ENCODE data around the gene CTNND1.
A peak's percentile ranks its signal among the peaks of the same experiment; 100 is the strongest.

The CTNND1 gene

DNA sequence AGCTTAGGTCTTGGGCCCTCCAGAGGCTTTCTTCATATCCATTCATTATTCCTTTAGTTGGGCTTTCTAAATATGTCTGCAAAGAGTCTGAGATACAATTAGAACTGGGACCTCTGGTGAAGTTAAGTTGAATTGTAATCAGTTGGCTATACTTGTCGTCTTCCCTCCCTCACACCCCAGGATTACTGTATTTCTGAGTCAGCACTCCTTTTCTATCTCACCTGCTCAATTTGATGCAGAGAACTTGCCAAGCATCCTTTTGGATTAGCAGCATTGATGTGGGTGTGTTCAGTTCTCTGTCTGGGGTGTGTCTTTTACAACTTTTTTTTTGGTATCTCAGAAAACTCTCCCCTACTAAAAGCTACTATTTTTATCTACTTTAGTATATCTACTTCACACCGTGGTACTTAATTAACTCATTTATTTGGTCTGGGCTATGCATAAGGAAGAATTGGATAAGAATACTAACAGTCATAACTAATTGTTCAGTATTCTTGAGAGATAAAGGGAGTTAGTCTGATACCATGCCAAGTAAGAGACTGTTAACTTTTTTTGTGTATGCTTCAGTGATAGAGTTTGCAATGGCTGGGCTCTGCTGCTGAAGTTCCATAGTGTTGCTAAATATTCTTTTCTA lies 15.1 kb downstream of the CTNND1 start:
- Histone ChIP-seq H3K27ac (ENCODE audit: extremely low read depth, low read depth, low read length) (no peak overlapping the region; the same call in 1 of the 2 replicates), H3K9me3 (ENCODE audit: control insufficient read depth, insufficient read depth, low read depth, low read length) (no peaks in the 10 kb centered on the region), H3K4me3 (ENCODE audit: low read depth, low read length) (no peak overlapping the region), H3K36me3 (ENCODE audit: control insufficient read depth in 2 of 2, insufficient read depth in 1 of 2, low read length in 2 of 2) (no peaks in the 10 kb centered on the region), H3K4me1 (ENCODE audit: control insufficient read depth, insufficient read depth, low read length) (peaks cover 16% of the 10 kb centered on the region)
- POLR2A ChIA-PET, result interaction anchor here (0.7 to 1.1 kb wide), 3 partner anchors 12 to 36 kb away, joined by 3 to 5 read pairs (median 4); partner anchors contain the start of genes CTNND1 and SELENOH
- CTCF ChIA-PET, result interaction anchor here (1.5 kb wide), 1 partner anchor 24 kb away, joined by 7 read pairs; no protein-coding TSS in a partner anchor
- TF ChIP-seq, protein P1, sequence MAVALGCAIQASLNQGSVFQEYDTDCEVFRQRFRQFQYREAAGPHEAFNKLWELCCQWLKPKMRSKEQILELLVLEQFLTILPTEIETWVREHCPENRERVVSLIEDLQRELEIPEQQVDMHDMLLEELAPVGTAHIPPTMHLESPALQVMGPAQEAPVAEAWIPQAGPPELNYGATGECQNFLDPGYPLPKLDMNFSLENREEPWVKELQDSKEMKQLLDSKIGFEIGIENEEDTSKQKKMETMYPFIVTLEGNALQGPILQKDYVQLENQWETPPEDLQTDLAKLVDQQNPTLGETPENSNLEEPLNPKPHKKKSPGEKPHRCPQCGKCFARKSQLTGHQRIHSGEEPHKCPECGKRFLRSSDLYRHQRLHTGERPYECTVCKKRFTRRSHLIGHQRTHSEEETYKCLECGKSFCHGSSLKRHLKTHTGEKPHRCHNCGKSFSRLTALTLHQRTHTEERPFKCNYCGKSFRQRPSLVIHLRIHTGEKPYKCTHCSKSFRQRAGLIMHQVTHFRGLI (tag by site-specific recombination; IDR thresholded peaks at IDR 0.05), result 0 out of 2 replicates have a peak, but pooled peaks have one; percentile 2
- TF ChIP-seq, protein P2, sequence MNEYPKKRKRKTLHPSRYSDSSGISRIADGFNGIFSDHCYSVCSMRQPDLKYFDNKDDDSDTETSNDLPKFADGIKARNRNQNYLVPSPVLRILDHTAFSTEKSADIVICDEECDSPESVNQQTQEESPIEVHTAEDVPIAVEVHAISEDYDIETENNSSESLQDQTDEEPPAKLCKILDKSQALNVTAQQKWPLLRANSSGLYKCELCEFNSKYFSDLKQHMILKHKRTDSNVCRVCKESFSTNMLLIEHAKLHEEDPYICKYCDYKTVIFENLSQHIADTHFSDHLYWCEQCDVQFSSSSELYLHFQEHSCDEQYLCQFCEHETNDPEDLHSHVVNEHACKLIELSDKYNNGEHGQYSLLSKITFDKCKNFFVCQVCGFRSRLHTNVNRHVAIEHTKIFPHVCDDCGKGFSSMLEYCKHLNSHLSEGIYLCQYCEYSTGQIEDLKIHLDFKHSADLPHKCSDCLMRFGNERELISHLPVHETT (tag by site-specific recombination; IDR thresholded peaks at IDR 0.05), result no peak

DNA sequence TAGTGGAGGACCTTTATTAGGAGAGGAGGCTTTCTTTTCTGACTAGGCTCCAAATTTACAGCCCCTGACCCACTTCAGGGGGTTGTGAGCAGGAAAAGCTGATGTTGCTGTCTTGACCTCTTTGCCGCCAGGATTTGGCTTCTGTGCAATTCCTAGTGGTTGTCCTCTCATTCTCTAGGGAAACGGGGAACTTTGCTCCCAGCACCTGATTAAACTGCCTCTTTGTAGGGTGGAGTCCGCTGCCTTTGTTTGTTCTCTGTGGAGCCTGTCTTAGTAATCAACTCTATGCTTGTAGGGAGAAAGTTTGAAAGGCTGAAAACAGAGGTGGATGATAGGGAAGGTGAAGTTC lies 16.3 kb downstream of the CTNND1 start:
- no peak overlapping the region; the same call in 1 of the 2 replicates for H3K4me3 ChIP-seq (ENCODE audit: low read depth, low read length)
- CTCF ChIA-PET, result interaction anchor here (1.4 kb wide), 1 partner anchor 23 kb away, joined by 14 read pairs; no protein-coding TSS in a partner anchor
- POLR2A ChIA-PET, result interaction anchor here (0.8 to 2.1 kb wide), 10 partner anchors 11 to 137 kb away, joined by 3 to 50 read pairs (median 6); partner anchors contain the start of genes BTBD18, CTNND1, MED19 and SELENOH
- peaks cover 12% of the 10 kb centered on the region; the same call in 1 of the 2 replicates for H3K4me1 ChIP-seq (ENCODE audit: control insufficient read depth, insufficient read depth, low read length)
- peak overlapping the region; percentile 50 for H3K27ac ChIP-seq (ENCODE audit: extremely low read depth, low read depth, low read length)
- H3K36me3 ChIP-seq (ENCODE audit: control insufficient read depth in 2 of 2, insufficient read depth in 1 of 2, low read length in 2 of 2), result no peaks in the 10 kb centered on the region
- no peaks in the 10 kb centered on the region for H3K9me3 ChIP-seq (ENCODE audit: control insufficient read depth, insufficient read depth, low read depth, low read length)
- peak; percentile 30; the same call in 1 of the 2 replicates for TF ChIP-seq KLF1 (tag by site-specific recombination; IDR thresholded peaks at IDR 0.05)
- peak; percentile 95 for TF ChIP-seq ZNF10 (tag by site-specific recombination; IDR thresholded peaks at IDR 0.05)
- TF ChIP-seq ZNF514 (tag by site-specific recombination; IDR thresholded peaks at IDR 0.05), result no peak

DNA sequence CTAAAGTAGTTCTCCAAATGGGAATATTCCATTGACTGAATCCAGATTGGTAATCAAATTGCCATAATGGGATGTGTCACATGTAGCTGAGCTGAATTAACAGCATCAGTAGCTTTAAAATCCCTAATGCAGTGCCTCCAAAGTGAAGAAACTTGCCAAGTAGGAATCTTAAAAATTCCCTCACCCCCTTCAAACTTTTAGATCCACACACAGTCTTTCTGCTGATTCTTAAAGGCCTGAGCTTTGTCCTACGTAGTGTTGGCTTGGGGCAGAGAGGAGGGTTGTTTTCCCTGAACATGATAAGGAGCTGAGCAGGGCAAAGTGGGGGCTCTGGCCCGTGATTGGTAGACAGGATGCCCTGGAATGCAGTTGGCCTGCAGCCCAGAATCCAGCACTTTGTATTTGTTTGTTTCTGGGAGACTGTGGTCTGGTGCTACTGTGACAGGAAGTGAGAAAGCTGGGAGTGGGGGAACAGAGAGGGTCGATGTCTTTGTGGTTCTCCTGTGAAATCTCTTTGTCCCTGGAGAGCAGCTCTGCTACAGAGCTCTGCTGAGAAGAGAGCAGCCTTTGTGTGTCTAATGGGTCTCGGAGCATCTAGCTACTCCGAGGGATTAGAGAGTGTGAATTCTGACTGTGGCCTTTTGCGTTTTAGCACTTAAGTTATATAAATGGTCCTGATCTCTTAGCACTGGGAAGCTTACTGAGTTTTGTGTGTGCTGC lies 16.9 kb downstream of the CTNND1 start:
- peak overlapping the region; percentile 50 for H3K27ac ChIP-seq (ENCODE audit: extremely low read depth, low read depth, low read length)
- H3K36me3 ChIP-seq (ENCODE audit: control insufficient read depth in 2 of 2, insufficient read depth in 1 of 2, low read length in 2 of 2), result no peaks in the 10 kb centered on the region
- POLR2A ChIA-PET, result interaction anchor here (0.8 to 2.1 kb wide), 10 partner anchors 10 to 138 kb away, joined by 3 to 50 read pairs (median 6); partner anchors contain the start of genes BTBD18, CTNND1, MED19 and SELENOH
- H3K9me3 ChIP-seq (ENCODE audit: control insufficient read depth, insufficient read depth, low read depth, low read length), result no peaks in the 10 kb centered on the region
- CTCF ChIA-PET, result interaction anchor here (0.7 to 1.4 kb wide), 6 partner anchors 13 to 542 kb away, joined by 3 to 14 read pairs (median 4); partner anchors contain the start of genes BTBD18 and CTNND1
- H3K4me1 ChIP-seq (ENCODE audit: control insufficient read depth, insufficient read depth, low read length), result peaks cover 12% of the 10 kb centered on the region; the same call in 1 of the 2 replicates
- peak overlapping the region; percentile 18 for H3K4me3 ChIP-seq (ENCODE audit: low read depth, low read length)
- TF ChIP-seq, protein P3, sequence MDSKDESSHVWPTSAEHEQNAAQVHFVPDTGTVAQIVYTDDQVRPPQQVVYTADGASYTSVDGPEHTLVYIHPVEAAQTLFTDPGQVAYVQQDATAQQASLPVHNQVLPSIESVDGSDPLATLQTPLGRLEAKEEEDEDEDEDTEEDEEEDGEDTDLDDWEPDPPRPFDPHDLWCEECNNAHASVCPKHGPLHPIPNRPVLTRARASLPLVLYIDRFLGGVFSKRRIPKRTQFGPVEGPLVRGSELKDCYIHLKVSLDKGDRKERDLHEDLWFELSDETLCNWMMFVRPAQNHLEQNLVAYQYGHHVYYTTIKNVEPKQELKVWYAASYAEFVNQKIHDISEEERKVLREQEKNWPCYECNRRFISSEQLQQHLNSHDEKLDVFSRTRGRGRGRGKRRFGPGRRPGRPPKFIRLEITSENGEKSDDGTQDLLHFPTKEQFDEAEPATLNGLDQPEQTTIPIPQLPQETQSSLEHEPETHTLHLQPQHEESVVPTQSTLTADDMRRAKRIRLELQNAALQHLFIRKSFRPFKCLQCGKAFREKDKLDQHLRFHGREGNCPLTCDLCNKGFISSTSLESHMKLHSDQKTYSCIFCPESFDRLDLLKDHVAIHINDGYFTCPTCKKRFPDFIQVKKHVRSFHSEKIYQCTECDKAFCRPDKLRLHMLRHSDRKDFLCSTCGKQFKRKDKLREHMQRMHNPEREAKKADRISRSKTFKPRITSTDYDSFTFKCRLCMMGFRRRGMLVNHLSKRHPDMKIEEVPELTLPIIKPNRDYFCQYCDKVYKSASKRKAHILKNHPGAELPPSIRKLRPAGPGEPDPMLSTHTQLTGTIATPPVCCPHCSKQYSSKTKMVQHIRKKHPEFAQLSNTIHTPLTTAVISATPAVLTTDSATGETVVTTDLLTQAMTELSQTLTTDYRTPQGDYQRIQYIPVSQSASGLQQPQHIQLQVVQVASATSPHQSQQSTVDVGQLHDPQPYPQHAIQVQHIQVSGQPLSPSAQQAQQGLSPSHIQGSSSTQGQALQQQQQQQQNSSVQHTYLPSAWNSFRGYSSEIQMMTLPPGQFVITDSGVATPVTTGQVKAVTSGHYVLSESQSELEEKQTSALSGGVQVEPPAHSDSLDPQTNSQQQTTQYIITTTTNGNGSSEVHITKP (tag by site-specific recombination; IDR thresholded peaks at IDR 0.05), result peak; percentile 87
- TF ChIP-seq ZNF768 (tag by site-specific recombination; IDR thresholded peaks at IDR 0.05), result no peak
- no peak for TF ChIP-seq ZNF37A (tag by site-specific recombination; IDR thresholded peaks at IDR 0.05)
- TF ChIP-seq ZXDB (tag by site-specific recombination; IDR thresholded peaks at IDR 0.05), result peak; percentile 69
- TF ChIP-seq ZBTB21 (tag by site-specific recombination; IDR thresholded peaks at IDR 0.05), result no peak
- TF ChIP-seq ZNF24 (tag by site-specific recombination; IDR thresholded peaks at IDR 0.05), result no peak
- no peak for TF ChIP-seq ZNF2 (tag by site-specific recombination; IDR thresholded peaks at IDR 0.05)
- TF ChIP-seq WT1 (tag by site-specific recombination; IDR thresholded peaks at IDR 0.05), result peak; percentile 53; the same call in 1 of the 2 replicates
- peak; percentile 58 for TF ChIP-seq ZNF660 (tag by site-specific recombination; IDR thresholded peaks at IDR 0.05)
- peak; percentile 95 for TF ChIP-seq ZNF600 (tag by site-specific recombination; IDR thresholded peaks at IDR 0.05)
- TF ChIP-seq, protein P4, sequence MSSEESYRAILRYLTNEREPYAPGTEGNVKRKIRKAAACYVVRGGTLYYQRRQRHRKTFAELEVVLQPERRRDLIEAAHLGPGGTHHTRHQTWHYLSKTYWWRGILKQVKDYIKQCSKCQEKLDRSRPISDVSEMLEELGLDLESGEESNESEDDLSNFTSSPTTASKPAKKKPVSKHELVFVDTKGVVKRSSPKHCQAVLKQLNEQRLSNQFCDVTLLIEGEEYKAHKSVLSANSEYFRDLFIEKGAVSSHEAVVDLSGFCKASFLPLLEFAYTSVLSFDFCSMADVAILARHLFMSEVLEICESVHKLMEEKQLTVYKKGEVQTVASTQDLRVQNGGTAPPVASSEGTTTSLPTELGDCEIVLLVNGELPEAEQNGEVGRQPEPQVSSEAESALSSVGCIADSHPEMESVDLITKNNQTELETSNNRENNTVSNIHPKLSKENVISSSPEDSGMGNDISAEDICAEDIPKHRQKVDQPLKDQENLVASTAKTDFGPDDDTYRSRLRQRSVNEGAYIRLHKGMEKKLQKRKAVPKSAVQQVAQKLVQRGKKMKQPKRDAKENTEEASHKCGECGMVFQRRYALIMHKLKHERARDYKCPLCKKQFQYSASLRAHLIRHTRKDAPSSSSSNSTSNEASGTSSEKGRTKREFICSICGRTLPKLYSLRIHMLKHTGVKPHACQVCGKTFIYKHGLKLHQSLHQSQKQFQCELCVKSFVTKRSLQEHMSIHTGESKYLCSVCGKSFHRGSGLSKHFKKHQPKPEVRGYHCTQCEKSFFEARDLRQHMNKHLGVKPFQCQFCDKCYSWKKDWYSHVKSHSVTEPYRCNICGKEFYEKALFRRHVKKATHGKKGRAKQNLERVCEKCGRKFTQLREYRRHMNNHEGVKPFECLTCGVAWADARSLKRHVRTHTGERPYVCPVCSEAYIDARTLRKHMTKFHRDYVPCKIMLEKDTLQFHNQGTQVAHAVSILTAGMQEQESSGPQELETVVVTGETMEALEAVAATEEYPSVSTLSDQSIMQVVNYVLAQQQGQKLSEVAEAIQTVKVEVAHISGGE (tag by site-specific recombination; conservative IDR thresholded peaks at IDR 0.05; ENCODE audit: low read depth), result peak; percentile 45; the same call in 1 of the 2 replicates
- peak; percentile 72 for TF ChIP-seq FEZF1 (tag by site-specific recombination; IDR thresholded peaks at IDR 0.05)
- peak; percentile 94 for TF ChIP-seq ZBTB17 (tag by site-specific recombination; IDR thresholded peaks at IDR 0.05)
- TF ChIP-seq ZNF366 (tag by site-specific recombination; conservative IDR thresholded peaks at IDR 0.05), result peak; percentile 70
